Left forelimb (tissue), 1 donor: Measurements from ENCODE around the gene NPC1L1.

Experiments
- DNase-seq: peaks from one replicate; pipeline ENCODE4 v3.0.0-alpha.2; 2018; ENCODE audit warnings: low spot score

The NPC1L1 gene

DNA sequence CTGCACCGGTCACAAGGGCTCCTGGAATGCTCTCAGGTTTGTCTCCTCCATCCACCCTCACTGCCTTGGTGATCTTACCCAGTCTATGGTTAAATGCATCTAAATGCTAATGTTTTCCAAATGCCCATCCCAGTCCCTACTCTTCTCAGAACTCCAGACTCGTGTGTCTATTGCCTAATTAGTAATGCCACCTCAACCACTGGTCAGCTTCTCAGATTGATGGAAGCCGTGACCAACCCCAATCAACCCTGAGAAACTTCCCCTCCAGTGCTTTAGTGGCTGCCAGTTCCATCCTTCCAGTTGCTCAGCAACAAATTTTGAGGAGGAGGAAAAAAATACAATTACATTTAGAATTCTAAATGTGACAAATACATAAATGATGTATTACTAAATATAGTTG is 69.3 kb downstream of the NPC1L1 start:
- no peak for DNase-seq

DNA sequence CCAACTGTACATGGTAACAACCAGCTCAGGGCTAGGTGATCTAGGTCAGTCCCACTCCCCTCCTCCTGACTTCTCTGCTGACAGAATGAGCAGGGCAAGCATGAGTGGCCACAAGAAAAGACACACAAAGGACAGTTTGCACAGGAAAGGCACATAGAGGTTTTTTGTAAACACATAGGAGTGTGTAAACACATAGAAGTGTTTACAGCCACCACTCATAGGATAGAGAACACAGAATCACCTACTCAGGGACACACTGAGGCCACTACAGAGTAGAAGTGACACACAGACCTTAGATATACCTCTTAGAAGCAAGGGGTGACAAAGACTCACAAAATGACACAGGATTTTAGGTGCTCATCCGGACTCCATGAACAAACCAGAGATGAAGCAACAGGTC is 69.7 kb downstream of the NPC1L1 start:
- DNase-seq, result no peak

GRCh38 chr7:44470628-44471245 is 70.4 kb downstream of the NPC1L1 start:
- DNase-seq, result no peak

GRCh38 chr7:44470135-44470479 is 71.0 kb downstream of the NPC1L1 start:
- DNase-seq, result no peak

- no peak for DNase-seq
Observed at GRCh38 chr7:44469461-44470134, 71.5 kb downstream of the NPC1L1 start.

GRCh38 chr7:44467217-44467548 is 73.9 kb downstream of the NPC1L1 start:
- no peak for DNase-seq

DNA sequence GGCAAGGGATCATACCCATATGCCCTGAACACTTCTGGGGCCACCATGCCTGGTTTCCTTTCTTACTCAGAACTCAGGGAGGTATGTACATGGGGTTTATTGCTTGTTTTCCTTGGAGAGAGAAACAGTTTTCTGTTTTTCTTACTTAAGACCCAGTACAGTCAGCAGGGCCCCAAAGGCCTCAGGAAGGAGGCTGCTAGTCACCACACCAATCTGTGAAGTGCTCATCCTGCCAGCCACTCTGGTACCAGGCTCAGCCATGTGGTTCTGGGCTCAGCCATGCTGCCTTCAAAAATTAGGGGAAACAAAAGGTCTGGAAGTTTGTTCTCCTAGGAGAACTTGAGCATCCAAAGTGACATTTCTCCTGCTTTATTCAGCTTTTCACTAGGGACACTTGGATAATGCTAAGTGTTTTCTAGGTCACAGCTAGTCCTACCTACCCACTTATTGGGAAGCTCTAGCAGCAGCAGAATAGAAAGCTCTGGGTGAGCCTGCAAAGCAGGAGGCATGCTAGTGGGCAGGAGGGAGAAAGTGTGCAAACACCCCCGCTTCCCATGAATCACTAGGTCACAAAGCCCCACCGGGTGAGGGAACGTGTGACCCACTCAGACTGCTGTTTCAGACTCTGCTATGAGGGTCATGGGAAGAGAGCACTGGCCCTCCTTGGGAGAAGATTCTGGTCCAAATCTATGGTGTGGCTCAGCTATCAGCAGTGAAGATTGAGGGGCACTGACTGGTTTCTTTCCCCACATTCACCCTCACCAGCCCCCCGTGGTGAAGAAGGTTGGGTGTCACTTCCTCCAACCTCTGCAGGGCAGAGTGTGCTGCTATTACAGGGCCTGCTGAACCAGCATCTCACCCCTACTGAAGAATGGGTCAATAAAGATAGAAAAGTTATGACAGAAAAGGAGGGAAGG is 74.6 kb downstream of the NPC1L1 start:
- DNase-seq, result no peak

- no peak for DNase-seq
Observed at GRCh38 chr7:44465490-44465889, 75.6 kb downstream of the NPC1L1 start.

DNA sequence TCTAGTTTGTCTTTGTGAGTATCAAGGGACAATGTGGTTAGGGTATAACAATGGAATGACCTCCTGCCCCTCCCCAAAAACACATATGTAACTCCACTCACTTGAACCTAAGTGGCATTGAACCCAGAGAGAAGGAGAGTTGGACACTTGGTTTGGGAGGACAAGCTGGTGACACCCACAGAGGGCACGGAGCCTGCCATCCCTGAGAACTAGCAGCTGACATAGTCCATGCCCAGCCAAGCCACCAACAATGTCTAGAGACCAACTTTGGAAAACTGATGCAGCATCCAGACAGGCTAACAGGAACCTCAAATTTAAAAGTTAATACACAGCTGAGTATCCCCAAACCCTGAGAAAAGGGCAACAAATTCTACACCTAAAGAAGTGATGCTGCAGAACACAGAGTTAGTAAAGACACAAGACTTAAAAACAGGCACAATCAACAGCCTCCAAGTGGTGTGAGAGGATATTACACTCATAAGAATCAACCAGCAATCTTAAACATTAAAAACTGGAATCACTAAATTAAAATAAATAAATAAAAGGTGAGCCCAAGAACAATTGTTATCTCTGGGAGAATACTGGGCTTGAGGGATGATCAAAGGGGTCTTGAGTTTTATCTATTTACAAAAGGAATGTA is 77.8 kb downstream of the NPC1L1 start:
- no peak for DNase-seq
